GM18519 (cell line): ENCODE data around the gene APOBEC3G.

Experiments used
- ATAC-seq: cut with Tn5 transposase; IDR thresholded peaks from one replicate; pipeline ENCODE4 v1.9.1; 2021; ENCODE audit warnings: mild to moderate bottlenecking, moderate library complexity; ENCODE audit not compliant: unreplicated experiment, low FRiP score

Gene APOBEC3G

GRCh38 chr22:39120983-39121382 is 43.9 kb downstream of the APOBEC3G start:
- ATAC-seq, result no peak

DNA sequence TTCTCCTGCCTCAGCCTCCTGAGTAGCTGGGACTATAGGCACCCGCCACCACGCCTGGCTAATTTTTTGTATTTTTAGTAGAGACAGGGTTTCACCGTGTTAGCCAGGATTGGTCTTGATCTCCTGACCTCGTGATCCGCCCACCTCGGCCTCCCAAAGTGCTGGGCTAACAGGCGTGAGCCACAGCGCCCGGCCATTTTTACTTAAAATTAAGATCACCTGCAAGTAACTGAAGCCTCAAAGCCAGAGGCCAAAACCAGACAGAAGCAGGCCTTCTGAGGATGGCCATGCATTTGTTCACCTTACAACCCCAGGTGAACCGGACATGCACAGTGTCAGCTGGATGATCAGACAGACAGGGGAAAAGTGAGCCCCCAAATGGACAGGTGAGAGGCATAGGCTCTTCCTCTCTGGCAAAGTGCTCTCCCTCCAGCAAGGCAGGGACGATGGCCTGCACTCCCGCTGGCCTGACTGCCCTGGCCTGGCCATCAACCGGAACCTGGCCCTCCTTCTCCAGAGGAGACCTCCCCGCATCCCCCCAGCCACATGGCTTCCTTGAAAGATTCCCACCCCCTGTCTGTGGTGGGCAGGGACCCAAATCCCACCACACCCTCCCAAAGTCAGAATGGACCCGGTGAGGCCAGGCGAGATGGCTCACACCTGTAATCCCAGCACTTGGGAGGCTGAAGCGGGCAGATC is 45.8 kb downstream of the APOBEC3G start:
- ATAC-seq, result no peak

GRCh38 chr22:39123751-39124581 is 46.9 kb downstream of the APOBEC3G start:
- ATAC-seq, result no peak

GRCh38 chr22:39125622-39126021 is 48.5 kb downstream of the APOBEC3G start:
- no peak for ATAC-seq

GRCh38 chr22:39128508-39128907 is 51.4 kb downstream of the APOBEC3G start:
- ATAC-seq, result no peak

DNA sequence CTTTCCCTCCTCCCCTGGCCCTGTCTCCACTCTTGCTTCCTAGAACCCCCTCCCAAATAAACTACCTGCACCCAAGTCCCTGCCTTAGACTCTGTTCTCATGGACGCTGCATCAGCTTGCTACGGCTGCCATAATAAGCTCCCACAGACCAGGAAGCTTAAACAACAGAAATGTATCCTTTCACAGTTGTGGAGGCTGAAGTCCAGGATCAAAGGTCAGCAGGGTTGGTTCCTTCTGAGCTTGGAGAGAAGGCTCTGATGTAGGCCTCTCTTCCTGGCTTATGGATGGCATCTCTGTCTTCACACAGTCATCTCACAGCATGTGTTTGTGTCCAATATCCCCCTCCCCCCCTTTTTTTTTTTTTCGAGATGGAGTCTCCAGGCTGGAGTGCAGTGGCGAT is 52.0 kb downstream of the APOBEC3G start:
- ATAC-seq, result no peak

DNA sequence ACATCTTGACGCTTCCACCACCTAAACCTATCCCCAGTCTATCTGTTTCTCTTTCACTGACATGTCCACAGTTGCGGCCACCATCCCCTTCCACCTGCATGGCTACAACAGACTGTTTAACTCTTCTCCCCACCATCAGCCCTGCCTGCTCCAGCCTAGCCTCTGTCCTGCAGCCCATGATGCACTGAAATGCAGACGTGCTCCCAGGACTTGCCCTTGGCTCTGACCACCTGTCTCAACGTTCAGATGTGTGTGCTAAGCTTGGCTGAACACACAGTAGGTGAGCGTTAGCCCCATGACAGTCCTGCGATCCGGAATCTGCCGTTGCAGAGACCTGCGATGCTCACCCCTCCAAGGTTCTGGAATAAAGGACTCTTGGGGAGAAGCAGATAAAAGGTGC is 52.7 kb downstream of the APOBEC3G start:
- ATAC-seq, result no peak

DNA sequence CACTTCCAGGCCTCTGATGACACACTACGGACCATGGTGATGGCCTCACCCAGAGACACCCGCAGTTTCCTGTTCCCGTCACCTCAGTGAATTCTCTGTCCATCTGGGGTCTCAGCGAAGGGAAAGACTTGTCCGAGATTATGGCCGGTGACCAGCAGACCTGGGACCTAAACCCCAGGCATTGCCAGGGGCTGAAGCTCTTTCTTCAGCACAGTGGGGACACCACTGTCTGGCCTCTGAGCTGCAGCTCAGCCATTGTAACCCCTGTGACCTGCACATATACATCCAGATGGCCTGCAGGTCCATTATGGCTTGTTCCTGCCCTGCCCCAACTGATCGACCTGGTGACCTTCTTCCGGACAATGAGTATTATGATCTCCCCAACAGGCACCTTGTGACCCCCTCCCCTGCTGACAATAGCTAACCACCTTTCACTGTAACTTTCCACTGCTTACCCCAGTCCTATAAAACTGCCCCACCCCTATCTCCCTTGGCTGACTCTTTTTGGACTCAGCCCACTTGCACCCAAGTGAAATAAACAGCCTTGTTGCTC is 53.2 kb downstream of the APOBEC3G start:
- ATAC-seq, result no peak

DNA sequence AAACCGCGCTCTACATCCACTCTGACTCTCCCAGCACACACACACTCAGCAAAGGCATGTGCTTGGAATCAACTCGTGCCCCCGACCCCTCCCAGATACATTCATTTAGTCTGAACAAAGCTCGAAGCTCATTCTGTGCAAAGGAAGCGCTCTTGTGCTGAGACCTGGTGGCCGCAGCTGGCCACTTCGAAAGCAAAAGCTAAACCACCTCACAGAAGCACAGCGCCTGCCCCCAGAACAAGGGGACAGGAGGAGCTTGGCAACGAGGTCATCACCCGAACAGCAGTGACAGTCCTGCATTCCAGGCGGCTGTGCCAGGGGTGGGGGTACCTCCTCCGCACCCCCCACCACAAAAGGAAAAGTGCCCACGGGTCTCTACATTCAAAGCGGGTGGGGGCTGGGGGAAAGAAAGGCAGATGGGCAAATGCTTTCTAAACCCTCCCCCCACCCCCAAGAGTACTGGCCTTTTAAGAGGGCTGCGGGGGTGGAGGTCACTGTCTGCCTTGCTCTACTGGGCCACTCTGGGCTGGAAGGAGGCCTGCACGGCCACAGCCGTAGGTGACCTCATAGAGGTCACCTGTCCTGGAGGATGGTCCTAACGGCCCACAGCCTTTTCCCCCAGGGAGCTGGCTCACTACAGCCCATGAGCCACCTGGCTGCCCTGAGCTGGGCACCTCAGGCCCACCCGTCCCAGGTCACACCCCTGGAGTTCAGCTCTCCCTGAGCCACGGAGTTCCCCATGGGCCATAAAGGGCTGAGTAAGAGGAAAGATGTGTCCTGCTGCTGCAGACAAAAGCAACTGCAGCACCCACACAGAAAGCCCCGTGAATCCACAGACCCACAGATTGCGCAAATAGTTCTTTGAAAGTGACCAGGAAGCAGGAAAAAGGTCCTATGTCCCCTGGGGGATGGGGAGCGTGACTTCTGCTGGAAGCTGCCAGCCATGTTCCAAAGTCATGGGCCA is 54.1 kb downstream of the APOBEC3G start:
- no peak for ATAC-seq

- no peak for ATAC-seq
Measured at GRCh38 chr22:39132281-39132680, 55.2 kb downstream of the APOBEC3G start.

DNA sequence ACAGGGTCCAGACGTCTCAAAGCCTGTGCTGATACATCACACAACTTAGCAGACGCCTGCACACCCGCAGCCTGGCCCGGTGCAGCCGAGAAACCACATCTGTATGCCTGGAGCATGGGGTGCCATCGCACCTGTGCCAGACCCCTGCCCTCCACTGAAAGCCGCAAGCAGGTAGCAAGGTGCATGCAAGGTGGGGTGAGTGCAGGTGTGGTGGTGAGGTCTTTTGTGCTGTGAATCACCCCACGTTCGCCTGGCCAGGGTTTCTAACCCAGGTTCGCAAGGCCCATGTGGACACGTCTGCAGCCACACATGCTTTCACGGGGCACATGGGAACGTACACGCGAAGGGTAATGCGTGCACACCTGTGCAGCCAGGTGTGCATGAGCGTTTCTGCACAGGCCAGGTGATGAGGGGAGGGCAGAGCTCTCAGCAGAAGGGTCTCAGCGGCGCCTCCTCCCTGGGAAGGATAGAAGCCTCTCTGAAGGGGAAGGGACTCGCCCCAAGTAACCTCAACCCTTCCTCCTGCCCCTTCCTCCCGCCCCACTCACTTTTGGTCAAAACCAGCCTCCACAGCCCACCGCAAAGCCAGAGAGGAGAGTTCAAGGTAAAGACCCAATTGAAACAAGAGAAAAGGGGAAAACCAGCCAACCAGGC is 55.9 kb downstream of the APOBEC3G start:
- no peak for ATAC-seq

DNA sequence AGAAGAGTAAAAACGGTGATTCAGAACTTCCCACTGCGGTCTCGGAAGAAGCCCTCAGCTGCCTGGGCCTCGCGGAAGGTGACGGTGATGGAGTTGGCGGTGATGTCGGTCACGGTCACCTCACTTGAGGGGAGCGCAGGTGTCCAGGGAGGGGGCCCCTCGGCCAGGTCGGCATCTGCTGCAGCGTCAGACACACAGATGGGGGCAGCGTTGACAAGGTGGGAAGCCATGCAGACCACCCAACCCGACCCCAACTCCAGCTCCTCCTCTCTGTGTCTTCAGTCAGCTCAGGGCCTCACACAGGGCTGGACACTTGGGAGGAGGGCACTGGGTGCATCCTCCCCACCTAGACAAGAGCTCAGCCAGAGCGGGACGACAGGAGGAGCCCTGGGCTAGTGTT is 56.8 kb downstream of the APOBEC3G start:
- no peak for ATAC-seq

DNA sequence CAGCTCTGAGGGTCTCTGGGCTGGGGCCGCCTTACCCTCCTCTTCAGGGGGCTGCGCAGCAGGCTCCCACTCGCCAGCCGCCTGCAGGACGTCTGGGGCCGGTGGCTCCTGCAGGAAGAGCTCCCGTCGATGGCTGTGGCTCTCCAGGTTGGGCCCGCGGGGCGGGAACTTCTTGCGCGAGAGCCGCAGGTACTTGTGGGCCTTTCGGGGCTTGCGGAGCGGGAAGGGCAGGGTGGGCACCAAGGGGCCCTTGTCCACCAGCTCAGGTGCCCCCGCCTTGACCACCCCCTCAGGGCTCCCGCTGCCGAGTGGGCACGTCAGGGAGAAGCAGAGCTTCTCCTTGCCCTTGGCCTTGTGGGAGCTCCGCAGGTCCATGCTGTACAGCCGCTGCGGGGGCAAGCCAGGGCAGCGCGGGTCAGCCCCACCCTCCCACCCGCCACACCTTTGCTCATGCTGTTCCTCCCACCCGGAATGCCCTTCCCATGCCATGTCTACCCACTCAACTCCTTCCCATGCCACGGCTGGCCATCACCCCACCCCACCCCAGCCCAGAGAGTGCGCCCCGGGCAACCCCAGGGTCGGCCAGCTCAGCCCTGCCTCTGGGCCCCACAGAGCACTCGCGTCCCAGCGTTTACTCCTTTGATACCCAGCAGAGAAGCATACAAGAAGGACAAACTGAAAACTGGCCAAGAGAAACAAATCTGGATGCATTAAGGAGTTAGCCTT is 57.5 kb downstream of the APOBEC3G start:
- no peak for ATAC-seq

DNA sequence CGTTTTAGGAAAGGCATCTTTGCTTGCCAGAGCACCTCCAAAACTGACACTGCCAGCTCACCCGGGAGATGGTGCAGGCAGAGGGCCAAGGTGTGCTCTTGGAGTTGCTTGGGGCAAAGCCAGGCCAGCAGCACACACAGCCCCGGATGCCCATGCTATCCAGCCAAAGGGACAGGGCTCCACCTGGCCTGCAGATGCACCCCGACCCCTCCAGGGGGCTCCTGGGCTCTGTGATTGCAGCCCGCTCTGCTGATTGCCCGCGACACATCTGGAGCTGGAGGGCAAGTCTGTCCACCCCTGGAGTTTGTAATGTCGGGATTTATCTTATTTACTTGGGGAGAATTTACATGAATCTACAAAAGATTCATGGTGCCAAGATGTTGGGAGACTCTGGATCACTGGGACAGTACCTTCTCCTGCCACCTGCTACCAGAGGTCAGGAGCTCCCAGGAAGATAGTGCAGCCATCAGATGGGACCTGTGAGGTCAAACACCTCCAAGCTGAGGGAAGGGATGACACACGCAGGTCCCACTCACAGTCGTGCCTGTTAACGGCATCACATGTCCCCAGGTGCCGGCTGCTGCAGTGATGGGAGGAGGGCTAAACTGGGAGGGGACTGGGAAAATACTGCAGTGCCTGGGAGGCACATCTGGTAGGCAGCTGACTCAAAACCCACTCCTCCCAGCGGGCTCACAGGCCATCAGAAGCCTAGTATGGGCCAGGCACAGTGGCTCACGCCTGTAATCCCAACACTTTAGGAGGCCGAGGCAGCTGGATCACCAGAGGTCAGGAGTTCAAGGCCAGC is 58.2 kb downstream of the APOBEC3G start:
- ATAC-seq, result no peak

- ATAC-seq, result no peak
Measured at GRCh38 chr22:39136317-39136716, 59.2 kb downstream of the APOBEC3G start.
